Ascending aorta (tissue), 2 donors: ENCODE data around the gene ST3GAL5. TPM values are rescaled to one million over a fixed set of nuclear protein-coding genes. Genes with fewer than 3 reads are reported as not detected.

Experiments
- DNase-seq, 2 donors: peaks; one replicate each; pipeline ENCODE4 v3.0.0-alpha.2; 2019; ENCODE audit warnings: low spot score in 2 of 2
- H3K27ac ChIP-seq, 2 donors: fragments of 200-600 bp; sonication (generic); one replicate each; pipeline ENCODE4 v1.5.1; 2016 to 2017; ENCODE audit warnings: mild to moderate bottlenecking in 1 of 2
- H3K27me3 ChIP-seq: fragments of 200-600 bp; sonication (generic); one replicate; pipeline ENCODE4 v1.5.1; 2017
- H3K36me3 ChIP-seq, 2 donors: fragments of 200-600 bp; sonication (generic); one replicate each; pipeline ENCODE4 v1.5.1; 2016
- H3K4me1 ChIP-seq, 2 donors: fragments of 200-600 bp; sonication (generic); one replicate each; pipeline ENCODE4 v1.5.1; 2016 to 2017; ENCODE audit warnings: mild to moderate bottlenecking in 1 of 2
- H3K4me3 ChIP-seq, 2 donors: fragments of 200-600 bp; sonication (generic); one replicate each; pipeline ENCODE4 v1.5.1; 2016 to 2017; ENCODE audit warnings: mild to moderate bottlenecking in 1 of 2
- H3K9me3 ChIP-seq, 2 donors: fragments of 200-600 bp; sonication (generic); one replicate each; pipeline ENCODE4 v1.5.1; 2016
- CTCF ChIP-seq, 3 experiments: fragments of 200-600 bp in 2 of 3; fragments of 450-650 bp in 1 of 3; sonication (generic) in 2 of 3; IDR thresholded peaks; one replicate each; pipeline ENCODE4 v1.5.1; 2016 to 2019; ENCODE audit warnings: antibody characterized with exemption in 3 of 3, mild to moderate bottlenecking in 1 of 3, moderate library complexity in 1 of 3
- intact Hi-C: fragments of 100-400 bp; cut with DNase I; formaldehyde crosslinking; loops from one replicate; pipeline ENCODE4 v1.15.1; 2023
- total RNA-seq: library from RNA; depleted of rRNA; stranded (reverse); fragments of >200 nt; gene quantifications from one replicate; pipeline ENCODE4 v1.1.0, GENCODE V29; 2016

Gene ST3GAL5
- total RNA-seq, 1 donor from 2014 or later = 21.0 TPM

DNA sequence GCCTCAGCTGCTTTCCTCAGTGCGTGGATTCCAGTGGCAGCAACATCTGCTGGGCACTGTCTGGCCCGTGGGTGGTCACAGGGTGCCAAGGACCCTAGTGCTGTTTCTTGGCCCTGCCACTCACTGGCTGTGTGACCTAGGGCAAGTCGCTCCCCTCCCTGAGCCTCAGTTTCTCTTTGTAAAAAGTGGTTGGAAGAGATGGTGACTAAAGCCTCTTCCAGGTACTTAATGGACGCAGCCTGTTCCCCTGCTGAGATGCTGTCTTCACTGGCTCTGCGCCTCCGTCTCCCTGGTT is 92.8 kb downstream of the ST3GAL5 start:
- Histone ChIP-seq H3K27me3 (no peaks in the 10 kb centered on the region), H3K9me3 (no peaks in the 10 kb centered on the region), H3K4me1 (peaks cover 39 to 67% of the 10 kb centered on the region in 2 donors), H3K4me3 (no peak overlapping the region), H3K27ac (peak overlapping the region; percentile 87 to 91), H3K36me3 (peaks cover 0 to 15% of the 10 kb centered on the region in 2 donors)
- TF ChIP-seq CTCF (IDR thresholded peaks at IDR 0.05) = no peak
- DNase-seq = no peak
- intact Hi-C loops = loop anchor here (2.0 kb wide), 1 partner anchor 17 kb away; no protein-coding TSS in a partner anchor

DNA sequence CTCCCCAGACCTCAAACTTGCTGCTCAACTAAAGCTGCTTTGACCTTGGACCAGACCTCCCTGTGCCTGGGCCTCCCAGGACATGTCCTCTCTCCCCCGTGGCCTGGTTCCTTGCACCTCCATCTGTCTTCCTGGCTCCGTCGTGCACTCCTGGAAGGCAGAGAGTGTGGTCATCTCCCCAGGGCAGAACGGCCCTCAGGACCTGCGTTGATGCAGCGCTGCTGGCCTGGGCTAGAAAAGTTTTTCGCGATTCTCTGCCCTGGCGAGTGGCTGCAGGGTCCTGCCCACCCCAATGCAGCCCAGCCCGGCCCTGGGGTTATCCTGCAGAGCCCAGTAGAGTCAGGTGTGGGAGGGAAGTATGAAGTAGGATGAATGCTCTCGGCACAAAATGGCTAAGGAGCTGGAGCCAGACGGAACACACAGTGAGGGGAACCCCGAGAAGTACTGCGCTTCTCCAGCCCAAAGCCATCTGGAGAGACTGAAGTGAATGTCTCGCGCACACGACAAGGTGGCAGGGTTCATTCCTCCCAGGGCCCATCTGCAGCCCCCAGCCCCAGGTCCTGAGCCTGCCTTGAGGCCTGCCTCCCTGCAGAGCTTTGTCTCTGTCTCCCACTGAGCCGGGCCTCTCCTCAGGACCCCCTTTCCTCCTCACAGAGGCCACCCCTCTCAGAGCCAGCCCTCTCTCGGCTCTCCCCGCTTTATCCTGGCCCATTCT is 93.3 kb downstream of the ST3GAL5 start:
- Histone ChIP-seq H3K27ac (peak overlapping the region; percentile 87 to 91), H3K4me3 (no peak overlapping the region), H3K4me1 (peaks cover 42 to 72% of the 10 kb centered on the region in 2 donors), H3K27me3 (no peaks in the 10 kb centered on the region), H3K9me3 (no peaks in the 10 kb centered on the region), H3K36me3 (peaks cover 0 to 15% of the 10 kb centered on the region in 2 donors)
- intact Hi-C loops = loop anchor here (2.0 kb wide), 2 partner anchors 17 to 43 kb away; partner anchors contain the start of gene ATOH8
- no peak for DNase-seq
- TF ChIP-seq CTCF (IDR thresholded peaks at IDR 0.05) = no peak

- no peak for TF ChIP-seq CTCF (IDR thresholded peaks at IDR 0.05)
- peaks cover 42 to 73% of the 10 kb centered on the region in 2 donors for H3K4me1 ChIP-seq
- peak overlapping the region; percentile 87 to 91 for H3K27ac ChIP-seq
- DNase-seq = no peak
- H3K36me3 ChIP-seq = peaks cover 3 to 20% of the 10 kb centered on the region in 2 donors
- no peaks in the 10 kb centered on the region for H3K27me3 ChIP-seq
- intact Hi-C loops = loop anchor here (2.0 kb wide), 1 partner anchor 42 kb away; the partner anchor contains the start of gene ATOH8
- no peak overlapping the region for H3K4me3 ChIP-seq
- no peaks in the 10 kb centered on the region for H3K9me3 ChIP-seq
Observed at GRCh38 chr2:85794491-85795121, 94.2 kb downstream of the ST3GAL5 start.

DNA sequence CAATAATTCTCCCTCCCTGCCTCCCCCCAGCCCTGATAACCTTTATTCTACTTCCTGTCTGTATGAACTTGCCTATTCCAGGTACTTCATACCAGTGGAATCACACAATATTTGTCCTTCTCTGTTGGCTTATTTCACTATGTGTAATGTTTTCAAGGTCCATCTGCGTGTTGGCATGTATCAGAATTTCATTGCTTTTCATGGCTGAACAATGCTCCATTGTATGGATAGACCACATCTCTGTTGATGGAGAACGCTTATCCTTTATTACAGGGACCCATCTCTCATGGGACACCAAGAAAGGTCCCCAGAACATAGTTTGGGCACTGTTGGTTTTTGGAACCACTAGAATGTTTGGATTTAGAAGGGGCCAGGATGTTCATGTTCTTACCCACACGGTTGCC is 94.8 kb downstream of the ST3GAL5 start:
- TF ChIP-seq CTCF (IDR thresholded peaks at IDR 0.05) = no peak
- peak overlapping the region; percentile 87 to 91 for H3K27ac ChIP-seq
- no peaks in the 10 kb centered on the region for H3K9me3 ChIP-seq
- peaks cover 42 to 73% of the 10 kb centered on the region in 2 donors for H3K4me1 ChIP-seq
- H3K4me3 ChIP-seq = no peak overlapping the region
- H3K36me3 ChIP-seq = peaks cover 3 to 24% of the 10 kb centered on the region in 2 donors
- intact Hi-C loops = loop anchor here (2.0 kb wide), 1 partner anchor 41 kb away; the partner anchor contains the start of gene ATOH8
- no peaks in the 10 kb centered on the region for H3K27me3 ChIP-seq
- DNase-seq = no peak

GRCh38 chr2:85793584-85793983 is 95.2 kb downstream of the ST3GAL5 start:
- H3K27me3 ChIP-seq = no peaks in the 10 kb centered on the region
- peak overlapping the region; percentile 87 to 91 for H3K27ac ChIP-seq
- peaks cover 42 to 75% of the 10 kb centered on the region in 2 donors for H3K4me1 ChIP-seq
- DNase-seq = no peak
- intact Hi-C loops = no loop called here
- H3K36me3 ChIP-seq = peaks cover 8 to 28% of the 10 kb centered on the region in 2 donors
- H3K4me3 ChIP-seq = no peak overlapping the region
- TF ChIP-seq CTCF (IDR thresholded peaks at IDR 0.05) = no peak
- H3K9me3 ChIP-seq = no peaks in the 10 kb centered on the region
